Skin of body (tissue), 2 donors: ENCODE measurements around the gene GLYATL1. TPM values are rescaled to one million over a fixed set of nuclear protein-coding genes. Genes with fewer than 3 reads are reported as not detected.

Experiments used
- DNase-seq: peaks from one replicate; lab custom pipeline; 2025; lab: John Stamatoyannopoulos, UW
- total RNA-seq: library from RNA; depleted of rRNA; stranded (reverse); fragments of >200 nt; gene quantifications from one replicate; pipeline ENCODE4 v1.2.3, GENCODE V29; 2014

The GLYATL1 gene
- total RNA-seq, 1 donor from 2014 or later = 0.79 TPM

GRCh38 chr11:58926695-58927094 lies 12.6 kb upstream of the GLYATL1 start:
- DNase-seq = no peak

- no peak for DNase-seq
Observed at GRCh38 chr11:58927393-58928106, 11.7 kb upstream of the GLYATL1 start.

GRCh38 chr11:58928107-58928499 lies 11.2 kb upstream of the GLYATL1 start:
- no peak for DNase-seq

- no peak for DNase-seq
Observed at GRCh38 chr11:58928691-58929090, 10.6 kb upstream of the GLYATL1 start.

- no peak for DNase-seq
Observed at GRCh38 chr11:58930926-58931325, 8.4 kb upstream of the GLYATL1 start.

GRCh38 chr11:58933661-58934060 lies 5.6 kb upstream of the GLYATL1 start:
- DNase-seq = no peak

- DNase-seq = no peak
Observed at GRCh38 chr11:58934945-58935513, 4.3 kb upstream of the GLYATL1 start.

- no peak for DNase-seq
Observed at GRCh38 chr11:58938398-58938797, 890 bp upstream of the GLYATL1 start.

GRCh38 chr11:58940028-58940427 lies 740 bp downstream of the GLYATL1 start:
- DNase-seq = no peak

GRCh38 chr11:58941838-58942237 lies 2.5 kb downstream of the GLYATL1 start:
- DNase-seq = no peak

GRCh38 chr11:58945663-58946062 lies 6.4 kb downstream of the GLYATL1 start:
- no peak for DNase-seq

- no peak for DNase-seq
Observed at GRCh38 chr11:58949184-58949583, 9.9 kb downstream of the GLYATL1 start.

- DNase-seq = no peak
Observed at GRCh38 chr11:58957922-58958321, 18.6 kb downstream of the GLYATL1 start.

- no peak for DNase-seq
Observed at GRCh38 chr11:58958500-58958899, 19.2 kb downstream of the GLYATL1 start.

- no peak for DNase-seq
Observed at GRCh38 chr11:58963551-58964104, 24.3 kb downstream of the GLYATL1 start.

GRCh38 chr11:58965246-58965985 lies 26.1 kb downstream of the GLYATL1 start:
- DNase-seq = no peak

- DNase-seq = no peak
Observed at GRCh38 chr11:58968251-58968711, 29.0 kb downstream of the GLYATL1 start.

GRCh38 chr11:58977470-58977869 lies 38.2 kb downstream of the GLYATL1 start:
- DNase-seq = no peak

- DNase-seq = no peak
Observed at GRCh38 chr11:58979222-58979621, 39.9 kb downstream of the GLYATL1 start.

GRCh38 chr11:58980159-58980843 lies 41.0 kb downstream of the GLYATL1 start:
- DNase-seq = no peak

- no peak for DNase-seq
Observed at GRCh38 chr11:58992489-58992888, 53.2 kb downstream of the GLYATL1 start.

GRCh38 chr11:58994171-58994570 lies 54.9 kb downstream of the GLYATL1 start:
- no peak for DNase-seq
